ENCODE results near the gene YAP1.

DNA sequence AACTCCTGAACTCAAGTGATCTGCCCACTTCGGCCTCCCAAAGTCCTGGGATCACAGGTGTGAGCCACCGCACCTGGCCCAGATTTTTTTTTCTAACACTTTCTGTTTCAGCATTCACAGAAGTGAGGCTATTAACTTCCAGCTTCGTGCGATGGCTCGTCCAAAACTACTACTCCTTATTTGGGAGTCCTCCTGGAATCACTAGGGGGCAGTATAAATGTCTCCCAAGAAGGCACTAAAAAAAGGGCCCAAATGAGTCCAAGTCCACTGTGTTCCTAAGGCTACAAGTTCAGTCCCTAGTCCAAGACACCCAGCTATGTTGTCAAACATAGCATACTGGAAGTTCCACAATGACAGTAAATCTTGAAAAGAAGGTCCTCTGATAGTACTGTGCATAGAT lies 143.8 kb downstream of the YAP1 start:
- TF ChIP-seq, protein P1, sequence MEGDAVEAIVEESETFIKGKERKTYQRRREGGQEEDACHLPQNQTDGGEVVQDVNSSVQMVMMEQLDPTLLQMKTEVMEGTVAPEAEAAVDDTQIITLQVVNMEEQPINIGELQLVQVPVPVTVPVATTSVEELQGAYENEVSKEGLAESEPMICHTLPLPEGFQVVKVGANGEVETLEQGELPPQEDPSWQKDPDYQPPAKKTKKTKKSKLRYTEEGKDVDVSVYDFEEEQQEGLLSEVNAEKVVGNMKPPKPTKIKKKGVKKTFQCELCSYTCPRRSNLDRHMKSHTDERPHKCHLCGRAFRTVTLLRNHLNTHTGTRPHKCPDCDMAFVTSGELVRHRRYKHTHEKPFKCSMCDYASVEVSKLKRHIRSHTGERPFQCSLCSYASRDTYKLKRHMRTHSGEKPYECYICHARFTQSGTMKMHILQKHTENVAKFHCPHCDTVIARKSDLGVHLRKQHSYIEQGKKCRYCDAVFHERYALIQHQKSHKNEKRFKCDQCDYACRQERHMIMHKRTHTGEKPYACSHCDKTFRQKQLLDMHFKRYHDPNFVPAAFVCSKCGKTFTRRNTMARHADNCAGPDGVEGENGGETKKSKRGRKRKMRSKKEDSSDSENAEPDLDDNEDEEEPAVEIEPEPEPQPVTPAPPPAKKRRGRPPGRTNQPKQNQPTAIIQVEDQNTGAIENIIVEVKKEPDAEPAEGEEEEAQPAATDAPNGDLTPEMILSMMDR (IDR thresholded peaks at IDR 0.05; ENCODE audit: low read depth, low read length, missing input control), result no peak
- TF ChIP-seq, protein P2, sequence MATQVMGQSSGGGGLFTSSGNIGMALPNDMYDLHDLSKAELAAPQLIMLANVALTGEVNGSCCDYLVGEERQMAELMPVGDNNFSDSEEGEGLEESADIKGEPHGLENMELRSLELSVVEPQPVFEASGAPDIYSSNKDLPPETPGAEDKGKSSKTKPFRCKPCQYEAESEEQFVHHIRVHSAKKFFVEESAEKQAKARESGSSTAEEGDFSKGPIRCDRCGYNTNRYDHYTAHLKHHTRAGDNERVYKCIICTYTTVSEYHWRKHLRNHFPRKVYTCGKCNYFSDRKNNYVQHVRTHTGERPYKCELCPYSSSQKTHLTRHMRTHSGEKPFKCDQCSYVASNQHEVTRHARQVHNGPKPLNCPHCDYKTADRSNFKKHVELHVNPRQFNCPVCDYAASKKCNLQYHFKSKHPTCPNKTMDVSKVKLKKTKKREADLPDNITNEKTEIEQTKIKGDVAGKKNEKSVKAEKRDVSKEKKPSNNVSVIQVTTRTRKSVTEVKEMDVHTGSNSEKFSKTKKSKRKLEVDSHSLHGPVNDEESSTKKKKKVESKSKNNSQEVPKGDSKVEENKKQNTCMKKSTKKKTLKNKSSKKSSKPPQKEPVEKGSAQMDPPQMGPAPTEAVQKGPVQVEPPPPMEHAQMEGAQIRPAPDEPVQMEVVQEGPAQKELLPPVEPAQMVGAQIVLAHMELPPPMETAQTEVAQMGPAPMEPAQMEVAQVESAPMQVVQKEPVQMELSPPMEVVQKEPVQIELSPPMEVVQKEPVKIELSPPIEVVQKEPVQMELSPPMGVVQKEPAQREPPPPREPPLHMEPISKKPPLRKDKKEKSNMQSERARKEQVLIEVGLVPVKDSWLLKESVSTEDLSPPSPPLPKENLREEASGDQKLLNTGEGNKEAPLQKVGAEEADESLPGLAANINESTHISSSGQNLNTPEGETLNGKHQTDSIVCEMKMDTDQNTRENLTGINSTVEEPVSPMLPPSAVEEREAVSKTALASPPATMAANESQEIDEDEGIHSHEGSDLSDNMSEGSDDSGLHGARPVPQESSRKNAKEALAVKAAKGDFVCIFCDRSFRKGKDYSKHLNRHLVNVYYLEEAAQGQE (IDR thresholded peaks at IDR 0.05), result no peak
- TF ChIP-seq EGR1 (IDR thresholded peaks at IDR 0.05; ENCODE audit: low read depth in 2 of 2) (no peak), HNF4G (IDR thresholded peaks at IDR 0.05) (no peak), YY1 (IDR thresholded peaks at IDR 0.05) (no peak), JUND (IDR thresholded peaks at IDR 0.05) (no peak), RAD21 (IDR thresholded peaks at IDR 0.05) (peak in 1 of 2 donors; percentile 41), RXRA (IDR thresholded peaks at IDR 0.05) (no peak), TAF1 (conservative IDR thresholded peaks at IDR 0.05) (no peak), GABPA (IDR thresholded peaks at IDR 0.05 in 1 of 2, conservative IDR thresholded peaks at IDR 0.05 in 1 of 2) (no peak)
- TF ChIP-seq, protein P3, sequence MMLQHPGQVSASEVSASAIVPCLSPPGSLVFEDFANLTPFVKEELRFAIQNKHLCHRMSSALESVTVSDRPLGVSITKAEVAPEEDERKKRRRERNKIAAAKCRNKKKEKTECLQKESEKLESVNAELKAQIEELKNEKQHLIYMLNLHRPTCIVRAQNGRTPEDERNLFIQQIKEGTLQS (IDR thresholded peaks at IDR 0.05), result no peak
- TF ChIP-seq, protein P4, sequence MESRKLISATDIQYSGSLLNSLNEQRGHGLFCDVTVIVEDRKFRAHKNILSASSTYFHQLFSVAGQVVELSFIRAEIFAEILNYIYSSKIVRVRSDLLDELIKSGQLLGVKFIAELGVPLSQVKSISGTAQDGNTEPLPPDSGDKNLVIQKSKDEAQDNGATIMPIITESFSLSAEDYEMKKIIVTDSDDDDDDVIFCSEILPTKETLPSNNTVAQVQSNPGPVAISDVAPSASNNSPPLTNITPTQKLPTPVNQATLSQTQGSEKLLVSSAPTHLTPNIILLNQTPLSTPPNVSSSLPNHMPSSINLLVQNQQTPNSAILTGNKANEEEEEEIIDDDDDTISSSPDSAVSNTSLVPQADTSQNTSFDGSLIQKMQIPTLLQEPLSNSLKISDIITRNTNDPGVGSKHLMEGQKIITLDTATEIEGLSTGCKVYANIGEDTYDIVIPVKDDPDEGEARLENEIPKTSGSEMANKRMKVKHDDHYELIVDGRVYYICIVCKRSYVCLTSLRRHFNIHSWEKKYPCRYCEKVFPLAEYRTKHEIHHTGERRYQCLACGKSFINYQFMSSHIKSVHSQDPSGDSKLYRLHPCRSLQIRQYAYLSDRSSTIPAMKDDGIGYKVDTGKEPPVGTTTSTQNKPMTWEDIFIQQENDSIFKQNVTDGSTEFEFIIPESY (IDR thresholded peaks at IDR 0.05), result no peak

All from liver (tissue), 3 donors.